Spleen (tissue), 7 donors: ENCODE measurements around the gene FEM1B.

Source experiments
- CTCF ChIP-seq, 11 experiments: fragments of 200-600 bp in 7 of 11; fragments of 450-650 bp in 4 of 11; sonication (generic) in 4 of 11; IDR thresholded peaks in 8 of 11; conservative IDR thresholded peaks in 3 of 11; 1 replicate in 7 of 11; 2 replicates in 4 of 11; pipeline versions ENCODE4 v1.4.0 to v1.8.0; 2016 to 2021; ENCODE audit warnings: antibody characterized with exemption in 11 of 11, inconsistent platforms in 4 of 11, mild to moderate bottlenecking in 1 of 11
- POLR2A ChIP-seq, 3 donors: fragments of 450-650 bp; IDR thresholded peaks; one replicate each; pipeline ENCODE4 v1.5.1; 2017; ENCODE audit warnings: antibody characterized with exemption in 3 of 3, mild to moderate bottlenecking in 1 of 3
- POLR2AphosphoS5 ChIP-seq, 3 donors: sonication (generic); formaldehyde crosslinking; IDR thresholded peaks; one replicate each; pipeline ENCODE4 v1.5.1; 2017; ENCODE audit warnings: antibody characterized with exemption in 3 of 3
- donor health status: DM: no; HTN: no; CAD: no; lungs with moderate emphysema.
- donor health status: DM: no; HTN: no; CAD: no.
- donor health status: DM: no; HTN: no; CAD: no.

GRCh38 chr15:68258692-68259091 is 18.9 kb upstream of the FEM1B start:
- no peak for TF ChIP-seq CTCF (IDR thresholded peaks at IDR 0.05 in 8 of 11, conservative IDR thresholded peaks at IDR 0.05 in 3 of 11)
- no peak for TF ChIP-seq POLR2AphosphoS5 (IDR thresholded peaks at IDR 0.05)
- TF ChIP-seq POLR2A (IDR thresholded peaks at IDR 0.05), result no peak
